Measurements from ENCODE around the gene FKBP6.

DNA sequence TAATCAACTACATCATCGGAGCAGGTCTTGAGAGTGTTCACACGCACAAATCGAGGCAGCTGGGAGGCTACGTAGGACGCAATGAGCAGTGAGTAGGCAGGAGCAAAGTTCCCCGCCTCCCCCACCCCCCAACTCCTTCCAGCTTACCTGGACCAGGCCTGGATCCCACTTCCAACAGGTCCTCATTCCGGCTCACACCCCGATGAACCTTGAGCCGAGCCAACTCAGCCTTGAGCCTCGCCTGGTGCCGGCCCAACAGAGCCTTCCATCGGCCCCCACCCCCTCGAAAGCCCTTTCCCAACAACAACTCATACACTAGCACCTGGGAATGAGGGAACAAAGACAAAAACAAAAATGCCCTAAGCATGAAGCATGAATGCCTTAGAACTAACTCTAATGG, 20.5 kb upstream of the FKBP6 start:
- TF ChIP-seq, protein P1, sequence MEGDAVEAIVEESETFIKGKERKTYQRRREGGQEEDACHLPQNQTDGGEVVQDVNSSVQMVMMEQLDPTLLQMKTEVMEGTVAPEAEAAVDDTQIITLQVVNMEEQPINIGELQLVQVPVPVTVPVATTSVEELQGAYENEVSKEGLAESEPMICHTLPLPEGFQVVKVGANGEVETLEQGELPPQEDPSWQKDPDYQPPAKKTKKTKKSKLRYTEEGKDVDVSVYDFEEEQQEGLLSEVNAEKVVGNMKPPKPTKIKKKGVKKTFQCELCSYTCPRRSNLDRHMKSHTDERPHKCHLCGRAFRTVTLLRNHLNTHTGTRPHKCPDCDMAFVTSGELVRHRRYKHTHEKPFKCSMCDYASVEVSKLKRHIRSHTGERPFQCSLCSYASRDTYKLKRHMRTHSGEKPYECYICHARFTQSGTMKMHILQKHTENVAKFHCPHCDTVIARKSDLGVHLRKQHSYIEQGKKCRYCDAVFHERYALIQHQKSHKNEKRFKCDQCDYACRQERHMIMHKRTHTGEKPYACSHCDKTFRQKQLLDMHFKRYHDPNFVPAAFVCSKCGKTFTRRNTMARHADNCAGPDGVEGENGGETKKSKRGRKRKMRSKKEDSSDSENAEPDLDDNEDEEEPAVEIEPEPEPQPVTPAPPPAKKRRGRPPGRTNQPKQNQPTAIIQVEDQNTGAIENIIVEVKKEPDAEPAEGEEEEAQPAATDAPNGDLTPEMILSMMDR (IDR thresholded peaks at IDR 0.05), result no peak
- no peak for TF ChIP-seq POLR2A (IDR thresholded peaks at IDR 0.05)
